Measurements from ENCODE around the gene ACBD4.

DNA sequence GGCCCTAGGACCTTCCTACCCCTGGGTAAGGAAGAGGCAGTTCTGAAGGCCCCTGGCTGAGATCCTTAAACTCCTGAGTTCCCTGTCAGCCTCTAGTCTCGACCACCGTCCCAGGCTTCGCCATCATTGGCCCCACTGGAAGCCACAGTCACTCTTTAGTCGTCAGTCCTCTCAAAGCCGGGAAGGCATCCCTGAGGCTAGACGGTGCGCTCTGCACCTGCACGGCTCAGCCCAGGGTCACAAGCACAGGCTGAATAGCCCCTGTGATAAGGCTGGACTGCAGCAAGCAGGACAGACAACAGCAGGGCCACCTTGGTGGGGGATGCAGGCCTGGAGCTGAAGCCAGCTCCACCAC is 9.5 kb downstream of the ACBD4 start:
- TF ChIP-seq EZH2phosphoT487 (IDR thresholded peaks at IDR 0.05; ENCODE audit: insufficient read depth, low read depth) (no peak), EZH2 (IDR thresholded peaks at IDR 0.05; ENCODE audit: insufficient read depth, poor library complexity, severe bottlenecking) (no peak)

Data from GM23248 (cell line).